GM20431 (cell line): ENCODE measurements around the gene AKT1S1.

Source experiments
- in situ Hi-C: fragments of 300-500 bp; cut with MseI, MboI; formaldehyde crosslinking; loops from one replicate; pipeline ENCODE4 v1.15.0; 2020; ENCODE audit warnings: low sequenced_read_pairs; ENCODE audit not compliant: unreplicated experiment

AKT1S1 gene

DNA sequence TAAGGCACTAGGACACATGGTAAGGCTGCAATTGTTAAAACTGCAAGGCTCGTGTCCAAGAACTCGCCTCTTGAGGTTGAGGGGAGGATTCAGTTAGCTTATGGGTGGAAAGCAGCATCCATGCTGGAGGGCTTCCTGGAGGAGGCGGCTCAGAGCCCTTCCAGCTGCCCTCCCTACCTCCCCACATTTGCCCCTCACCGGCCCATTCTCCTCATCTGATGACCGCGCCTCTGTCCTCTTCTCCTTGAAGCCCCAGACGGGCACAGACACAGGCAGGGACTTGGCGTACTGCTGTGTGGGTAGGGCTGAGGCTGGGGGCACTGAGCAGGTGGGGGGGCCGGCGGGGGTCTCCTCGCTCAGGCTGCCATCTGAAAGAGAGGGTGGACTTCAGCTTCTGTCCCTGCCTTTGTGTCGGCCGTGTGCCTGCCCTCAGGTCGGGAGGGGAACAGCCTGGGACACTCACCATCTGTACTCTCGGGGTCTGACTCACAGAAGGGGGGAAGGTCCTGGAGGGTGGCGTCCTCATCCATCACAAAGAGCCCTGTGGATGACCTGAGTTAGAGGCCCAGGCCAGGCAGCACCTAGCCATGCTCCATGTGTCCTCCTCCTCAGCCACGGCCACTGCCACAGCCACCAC is 5.7 kb downstream of the AKT1S1 start:
- in situ Hi-C loops = no loop called here

DNA sequence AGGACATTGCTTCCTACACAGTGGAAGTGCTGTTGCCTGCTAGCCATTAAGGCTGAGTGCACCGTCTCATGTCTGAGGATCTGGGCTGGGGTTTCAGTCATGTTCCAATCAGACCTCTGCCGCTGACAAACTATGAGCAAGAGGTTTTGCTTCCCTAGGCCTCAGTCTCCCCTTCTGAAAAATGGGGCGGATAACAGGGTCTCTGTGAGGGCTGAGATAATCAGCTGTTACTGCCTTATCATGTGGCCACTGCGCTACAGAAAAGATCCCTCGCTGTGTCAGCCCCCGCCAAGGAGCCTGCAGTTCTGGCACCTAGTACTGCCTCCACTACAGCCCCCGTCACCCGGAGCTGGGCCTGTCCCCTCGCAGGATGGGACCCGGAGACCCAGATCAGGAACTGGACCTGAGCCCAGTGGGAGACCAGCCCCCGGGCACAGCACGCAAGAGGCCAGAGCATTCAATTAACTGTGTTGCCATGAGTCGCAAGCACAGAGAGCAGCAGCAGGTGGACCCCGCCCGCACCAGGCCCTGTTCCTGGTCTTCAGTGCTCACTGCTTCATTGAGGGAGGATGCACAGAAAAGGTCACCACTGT is 6.8 kb downstream of the AKT1S1 start:
- in situ Hi-C loops = no loop called here

DNA sequence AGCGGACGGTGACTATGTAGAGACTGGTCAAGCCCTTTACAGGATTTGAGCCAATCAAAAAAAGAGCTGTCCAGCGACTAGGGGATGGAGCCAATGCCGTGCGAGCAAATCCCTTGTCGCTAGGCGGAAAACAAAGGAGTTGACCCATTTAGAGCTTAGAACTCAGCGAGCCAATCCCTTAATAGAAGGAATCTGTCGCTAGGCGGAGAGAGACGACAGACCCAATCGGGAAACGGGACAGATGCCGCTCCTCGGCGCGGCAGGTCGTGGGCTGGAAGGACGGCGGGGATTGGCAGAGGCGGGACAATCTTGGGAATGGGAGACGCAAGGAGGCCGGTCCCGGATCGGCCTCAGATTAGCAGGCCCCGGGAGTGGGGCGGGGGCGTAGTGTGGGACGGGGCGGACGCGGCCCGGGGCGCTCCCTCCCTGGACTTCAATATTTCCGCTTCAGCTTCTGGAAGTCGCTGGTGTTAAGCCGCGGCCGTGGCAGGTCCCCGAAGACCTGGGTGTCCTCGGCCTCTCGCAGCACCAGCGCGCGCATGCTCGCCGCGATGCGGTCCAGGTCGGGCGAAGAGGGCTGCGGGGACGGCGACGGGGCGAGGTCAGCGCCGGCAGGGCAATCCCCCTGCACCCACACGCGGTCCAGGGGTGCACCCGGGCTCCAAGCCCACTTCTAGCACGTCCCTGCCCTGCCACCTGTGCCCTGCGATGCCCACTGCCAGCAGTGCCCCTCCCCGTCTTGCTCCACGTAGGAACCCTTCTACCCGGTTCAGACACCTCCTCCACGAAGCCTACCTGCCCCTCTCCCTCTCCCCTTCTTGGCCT is 7.5 kb downstream of the AKT1S1 start:
- in situ Hi-C loops = no loop called here

DNA sequence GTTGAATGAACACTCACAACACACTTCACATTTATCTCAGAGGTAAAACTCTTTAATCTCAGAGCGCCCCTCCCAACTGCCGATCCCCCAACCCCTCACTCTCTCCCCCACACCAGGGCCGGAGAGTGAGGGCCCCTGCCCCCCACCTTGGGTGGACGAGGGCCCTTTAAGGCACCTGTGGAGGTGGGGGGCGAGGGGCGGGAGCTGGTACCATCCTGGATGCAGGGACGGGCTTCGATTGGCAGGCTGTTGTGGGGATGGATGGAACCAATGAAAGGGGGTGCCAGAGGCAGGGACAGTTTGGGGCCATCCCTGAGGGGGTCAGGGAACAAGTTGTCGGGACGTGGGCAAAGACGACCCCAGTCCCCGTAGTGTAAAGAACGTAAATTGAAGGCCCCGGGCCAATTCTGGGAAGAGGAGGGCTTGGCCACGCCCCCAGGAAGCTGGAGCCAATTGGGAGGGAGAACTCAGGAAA is 8.1 kb downstream of the AKT1S1 start:
- in situ Hi-C loops = no loop called here

DNA sequence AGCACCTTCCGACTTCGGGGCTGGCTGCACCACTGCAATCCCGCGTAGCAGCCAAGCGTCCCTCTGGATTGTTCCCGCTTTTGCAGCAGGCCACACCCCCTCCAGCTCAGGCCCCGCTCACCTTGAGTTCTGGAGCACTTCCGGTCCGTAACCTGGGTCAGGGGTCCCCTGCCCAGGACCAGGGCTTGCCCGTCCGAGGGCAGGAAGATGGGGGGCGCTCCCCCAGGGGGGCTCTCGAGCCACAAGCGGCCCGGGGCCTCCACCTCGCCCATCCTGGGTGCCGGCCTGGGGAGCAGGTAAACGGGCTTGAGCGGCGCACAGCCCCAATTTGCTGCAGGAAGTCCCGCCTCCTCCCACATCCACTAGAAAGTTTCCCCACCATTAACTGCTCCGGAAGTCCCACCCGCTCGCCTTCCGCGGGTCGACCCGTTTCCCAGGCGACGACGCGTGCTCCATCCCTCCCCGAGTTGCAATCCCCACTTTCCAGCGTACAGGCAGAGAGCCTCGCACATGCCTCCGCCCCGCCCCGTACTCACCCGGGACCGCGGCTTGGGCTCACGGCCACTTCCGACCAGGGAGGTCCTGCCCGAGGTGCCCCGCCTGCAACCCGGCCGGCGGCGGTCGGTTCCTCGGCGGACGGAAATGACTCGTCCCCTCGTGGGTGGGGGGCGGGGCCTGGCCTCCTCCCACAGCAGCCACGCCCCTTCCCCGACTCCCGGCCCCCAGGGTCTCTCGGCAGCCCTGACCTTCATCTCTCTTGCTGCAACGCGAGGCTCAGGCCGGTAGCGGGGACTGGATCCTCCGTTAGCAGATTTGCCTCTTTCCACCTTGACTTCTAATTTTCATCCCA is 10.0 kb downstream of the AKT1S1 start, which contains the start of gene PNKP:
PNKP (minus strand) TSS at position 644 of the 850 bp plus-strand sequence; CDS start at position 272, 372 bp downstream.
- in situ Hi-C loops = no loop called here

DNA sequence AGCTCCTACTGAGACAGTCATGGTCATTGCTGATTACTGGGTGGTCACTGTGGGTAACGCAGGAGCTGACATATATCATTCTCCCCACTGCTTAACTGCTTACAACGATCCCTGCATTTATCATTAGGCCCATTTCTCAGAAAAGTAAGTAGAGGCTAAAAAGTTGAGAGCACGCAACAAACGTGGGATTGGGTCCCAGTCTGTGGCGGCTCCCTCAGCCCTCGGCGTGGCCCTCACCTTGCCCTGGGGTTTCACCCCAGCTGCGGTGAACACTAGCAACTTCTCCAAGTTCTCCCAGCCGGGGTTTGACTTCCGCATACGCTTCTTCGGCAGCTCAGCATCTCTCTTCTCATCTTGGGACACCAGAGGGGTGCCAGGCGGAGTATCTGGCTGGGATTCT is 12.3 kb downstream of the AKT1S1 start:
- in situ Hi-C loops = no loop called here

DNA sequence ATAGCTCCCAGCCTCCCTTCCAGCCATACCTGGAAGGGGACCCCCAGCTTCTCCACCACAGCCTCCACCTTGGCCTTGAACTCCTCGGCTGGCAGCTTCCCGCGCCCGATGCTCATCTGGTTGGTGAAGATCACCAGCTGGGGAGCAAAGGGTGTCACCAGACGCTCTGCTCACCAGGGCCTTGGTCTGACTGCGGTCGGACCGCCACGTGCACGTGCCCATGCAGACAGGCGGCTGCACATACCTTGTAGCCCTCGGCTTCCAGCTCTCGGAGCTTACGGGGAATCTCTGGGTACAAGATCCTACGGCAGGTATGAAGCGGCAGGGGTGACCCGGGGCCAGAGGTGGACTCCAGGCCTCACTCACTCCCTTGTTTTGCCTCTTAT is 13.2 kb downstream of the AKT1S1 start:
- in situ Hi-C loops = no loop called here

DNA sequence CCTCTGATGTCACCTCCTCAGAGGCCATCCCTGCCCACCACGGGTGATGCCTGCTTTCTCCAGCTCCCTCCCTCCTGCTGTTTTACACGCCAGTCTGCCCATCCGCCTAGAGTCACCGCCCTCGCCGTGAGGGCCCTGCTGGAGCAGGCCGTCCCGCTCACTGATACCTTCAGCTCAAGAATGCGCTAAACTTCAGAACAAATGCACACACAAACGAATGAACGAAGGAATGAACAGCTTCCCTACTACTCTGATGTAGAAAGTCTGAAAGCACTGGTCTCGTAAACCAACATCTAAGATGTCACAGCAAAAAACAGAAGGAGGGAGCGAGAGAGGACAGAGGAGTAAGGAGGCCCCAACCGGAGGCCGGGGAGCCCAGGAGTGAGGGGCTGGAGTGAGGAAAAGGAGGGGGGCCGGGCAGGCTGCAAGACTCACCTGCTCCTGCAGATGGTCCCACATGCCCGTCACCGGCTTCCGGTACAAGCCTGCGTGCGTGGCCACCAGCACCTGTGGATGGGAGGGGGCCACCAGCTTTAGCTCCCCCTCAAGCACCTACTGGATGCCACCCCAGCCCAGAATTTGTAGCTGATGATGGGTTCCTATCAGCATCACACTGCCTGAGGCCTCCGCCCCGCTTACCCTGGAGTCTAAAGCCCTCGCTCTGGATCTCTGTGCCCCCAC is 13.8 kb downstream of the AKT1S1 start:
- in situ Hi-C loops = no loop called here

DNA sequence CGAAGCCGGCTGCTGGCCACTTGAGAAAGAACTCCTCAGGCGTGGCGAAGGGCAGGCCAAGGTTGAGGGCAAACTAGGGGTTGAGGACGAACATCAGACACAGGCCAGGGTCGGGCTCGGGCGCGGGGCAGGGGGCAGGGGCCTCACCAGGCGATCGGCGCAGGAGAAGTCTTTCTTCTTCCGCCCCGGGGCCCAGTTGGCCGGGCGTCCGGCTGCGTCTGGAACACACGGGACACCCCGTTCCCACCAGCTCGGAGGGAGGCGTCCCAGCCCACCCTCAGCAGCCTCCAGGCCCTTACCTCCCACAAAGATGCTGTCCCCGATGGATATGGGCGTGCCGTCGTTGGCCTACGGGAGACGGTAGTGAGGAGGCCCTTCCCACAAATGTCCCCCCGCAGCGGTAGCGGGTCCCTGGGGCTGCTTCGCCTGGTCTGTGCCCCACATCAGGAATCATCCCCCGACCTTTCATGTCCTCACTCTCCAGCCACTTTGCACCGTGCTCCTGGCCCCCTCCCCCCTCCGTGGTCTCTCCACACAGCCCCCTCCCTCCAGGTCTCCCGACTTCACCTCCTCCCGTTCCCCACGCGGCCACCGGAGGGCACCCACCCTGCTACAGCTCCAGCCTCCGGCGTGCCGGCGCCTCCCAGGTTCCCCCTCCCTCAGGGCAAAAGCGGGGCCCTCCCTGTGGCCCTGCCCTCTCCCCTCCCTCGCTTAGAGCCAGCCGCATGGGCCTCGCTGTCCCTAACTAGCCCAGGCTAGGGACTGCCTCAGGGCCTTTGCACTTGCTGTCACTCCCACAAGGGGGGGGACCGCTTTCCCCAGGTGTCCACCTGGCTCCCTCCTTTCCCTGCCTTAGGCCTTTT is 14.5 kb downstream of the AKT1S1 start:
- in situ Hi-C loops = no loop called here

DNA sequence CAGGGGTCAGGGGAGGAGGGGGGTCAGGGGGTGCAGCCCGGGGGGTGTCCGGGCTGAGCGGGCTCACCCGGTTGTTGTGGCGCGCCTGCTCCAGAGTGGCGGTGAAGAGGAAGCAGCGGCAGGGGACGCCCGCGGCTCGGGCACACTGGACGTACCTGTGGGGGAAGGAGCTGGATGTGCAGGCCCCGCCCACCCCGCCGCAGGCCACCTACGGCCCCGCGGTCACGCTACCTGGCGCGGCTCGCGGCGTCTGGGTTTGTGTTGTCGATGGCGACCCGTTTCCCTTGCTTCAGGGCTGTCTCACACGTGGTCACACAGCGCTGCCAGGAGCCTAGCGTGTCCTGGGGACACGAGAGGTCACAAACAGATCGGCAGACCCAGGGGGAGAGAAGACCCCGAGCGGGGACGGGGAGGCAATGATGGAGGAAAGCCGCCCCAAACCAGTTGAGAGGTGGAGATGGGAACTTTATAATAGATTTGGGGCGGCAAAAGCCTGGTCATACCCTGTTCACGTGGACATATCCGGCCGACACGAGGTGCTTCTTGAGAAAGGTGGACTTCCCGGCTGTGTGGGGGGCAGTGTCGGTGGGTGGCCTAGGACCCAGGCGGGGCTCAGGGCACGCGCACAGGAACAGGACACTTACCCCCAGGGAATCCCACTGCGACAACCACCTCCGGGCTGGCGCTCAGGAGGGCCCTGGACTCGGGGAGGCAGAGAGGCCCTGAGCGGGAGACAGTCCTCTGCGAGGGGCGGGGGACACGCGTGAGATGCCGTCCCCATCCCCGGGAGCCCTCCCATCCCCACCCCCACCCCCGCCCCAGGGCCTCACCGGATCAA is 15.4 kb downstream of the AKT1S1 start:
- in situ Hi-C loops = no loop called here

DNA sequence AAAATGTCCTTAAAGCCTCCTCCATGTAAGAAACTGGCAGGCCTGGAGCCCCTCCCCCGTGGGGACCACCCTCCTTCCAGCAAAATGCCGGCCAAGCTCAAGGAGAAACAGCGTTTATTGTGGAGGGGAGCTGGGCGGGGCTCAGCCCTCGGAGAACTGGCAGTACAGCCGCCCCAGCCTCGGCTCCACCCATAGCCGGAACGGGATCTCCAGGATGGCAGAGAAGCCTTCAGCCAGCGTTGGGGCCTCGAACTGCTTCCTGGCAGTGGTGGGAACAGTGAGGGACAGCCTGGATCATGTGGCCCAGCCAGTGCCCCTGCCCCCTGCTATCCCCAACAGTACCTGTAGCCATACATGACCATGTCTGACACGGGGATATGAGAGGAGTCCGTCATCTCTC is 16.0 kb downstream of the AKT1S1 start:
- in situ Hi-C loops = no loop called here

DNA sequence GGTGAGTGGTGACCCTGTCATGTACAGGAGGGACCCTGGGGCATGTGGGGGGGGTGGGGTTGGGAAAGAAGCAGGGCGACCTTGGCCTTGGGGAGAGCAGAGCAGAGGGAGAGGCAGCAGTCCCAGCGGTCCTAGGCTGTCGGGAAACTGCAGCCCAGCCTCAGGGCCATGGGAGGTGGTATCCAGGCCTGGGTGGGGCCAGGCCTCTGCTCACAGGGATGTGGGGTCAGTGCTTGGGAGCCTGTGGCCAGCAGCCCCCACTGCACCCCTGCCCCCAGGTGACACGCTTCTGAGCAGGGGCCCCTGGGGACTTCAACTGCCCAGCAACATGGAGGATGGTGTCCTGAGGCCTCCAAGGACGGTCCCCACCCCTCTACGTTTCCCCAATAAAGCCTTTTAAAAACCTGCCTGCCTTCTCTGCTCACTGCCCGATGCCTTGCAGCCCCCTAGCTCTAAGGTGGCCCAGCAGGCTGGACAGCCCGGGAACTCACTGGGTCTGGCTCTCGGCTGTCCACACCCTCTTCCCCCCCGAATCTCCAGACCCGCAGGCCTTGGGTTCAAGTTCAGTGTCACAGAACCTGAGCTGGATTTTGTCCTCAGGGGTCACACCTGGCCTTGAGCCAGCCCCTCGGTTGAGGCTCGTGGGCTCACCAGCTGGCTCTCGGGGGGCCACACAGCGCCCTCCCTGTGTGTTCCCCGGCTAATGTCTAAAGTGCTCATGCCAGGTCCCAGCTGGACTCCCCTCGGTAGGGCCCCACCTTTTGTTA is 16.6 kb downstream of the AKT1S1 start:
- in situ Hi-C loops = no loop called here

DNA sequence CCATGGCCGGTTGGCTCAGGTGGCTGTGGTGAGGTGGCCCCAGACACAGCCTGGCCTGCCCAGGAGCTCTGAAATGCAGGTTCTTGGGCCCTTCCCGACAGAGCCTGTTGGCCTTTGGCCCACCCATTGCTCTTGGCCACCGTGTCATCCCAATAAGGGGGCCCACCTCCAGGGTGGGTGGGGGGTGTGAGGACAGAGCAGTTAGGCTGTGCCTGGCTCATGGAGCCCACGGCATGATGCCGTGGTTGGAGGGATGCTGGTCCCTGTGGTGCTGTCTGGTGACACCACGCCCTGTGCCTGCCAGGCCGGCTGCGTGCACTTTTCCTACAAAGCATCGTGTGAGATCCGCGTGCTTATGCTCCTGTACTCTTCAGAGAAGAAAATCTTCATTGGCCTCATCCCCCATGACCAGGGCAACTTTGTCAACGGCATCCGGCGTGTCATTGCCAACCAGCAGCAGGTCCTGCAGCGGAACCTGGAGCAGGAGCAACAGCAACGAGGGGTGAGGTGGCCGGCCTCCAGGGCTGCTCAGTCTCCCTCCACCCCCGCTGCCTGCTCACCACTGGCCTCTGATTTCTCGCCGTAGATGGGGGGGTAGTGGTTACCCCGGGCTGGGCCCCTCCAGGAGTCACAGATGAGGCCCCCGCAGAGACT is 17.3 kb downstream of the AKT1S1 start:
- in situ Hi-C loops = no loop called here

DNA sequence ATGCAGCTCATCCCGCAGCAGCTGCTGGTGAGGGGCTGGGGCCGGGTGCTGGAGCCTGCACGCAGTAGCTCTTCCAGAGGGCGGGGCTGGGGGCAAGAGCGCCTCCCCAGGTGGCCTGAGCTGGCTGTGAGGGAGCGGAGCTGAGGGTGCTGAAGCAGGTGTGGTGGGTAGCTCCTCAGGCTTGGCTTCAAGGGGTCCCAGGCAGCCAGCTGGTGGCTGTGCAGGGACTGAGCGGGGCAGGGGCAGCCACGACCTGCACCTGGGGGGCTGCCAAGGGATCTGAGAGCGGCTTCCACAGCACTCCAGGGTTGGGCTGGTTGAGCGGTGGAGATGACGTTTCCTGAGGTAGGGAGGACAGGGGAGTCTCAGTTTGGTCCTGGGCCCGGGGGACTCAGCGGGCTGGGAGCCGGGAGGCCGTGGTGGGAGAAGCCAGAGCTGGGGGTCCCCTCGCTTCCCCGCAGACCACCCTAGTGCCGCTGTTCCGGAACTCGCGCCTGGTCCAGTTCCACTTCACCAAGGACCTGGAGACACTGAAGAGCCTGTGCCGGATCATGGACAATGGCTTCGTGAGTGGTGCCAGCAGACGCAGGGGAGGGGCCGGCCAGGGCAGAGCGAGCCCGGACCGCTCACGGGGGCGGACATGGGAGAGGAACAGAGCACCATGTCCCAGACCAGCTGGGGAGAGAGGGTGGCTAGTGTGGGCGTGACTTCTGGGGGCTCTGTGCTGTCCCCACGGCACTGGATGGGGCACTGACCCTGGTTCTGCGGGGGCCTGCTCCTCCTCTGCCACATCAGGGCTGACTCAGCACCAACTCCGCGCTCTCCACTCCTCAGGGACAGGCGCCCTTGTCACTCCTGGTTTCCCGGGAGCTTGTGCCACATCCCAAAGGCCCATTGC is 18.8 kb downstream of the AKT1S1 start:
- in situ Hi-C loops = no loop called here

DNA sequence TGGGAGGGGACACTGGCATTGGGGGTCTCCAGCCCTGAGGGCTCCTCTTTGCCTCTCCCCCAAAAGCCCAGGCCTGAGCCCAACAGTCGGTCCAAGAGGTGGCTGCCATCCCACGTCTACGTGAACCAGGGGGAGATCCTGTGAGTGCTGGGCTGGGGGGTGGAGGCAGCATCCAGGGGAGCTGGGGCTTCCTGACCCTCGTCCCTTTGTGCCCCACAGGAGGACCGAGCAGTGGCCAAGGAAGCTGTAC is 19.4 kb downstream of the AKT1S1 start:
- in situ Hi-C loops = no loop called here
